ENCODE results near the gene WNT9B. TPM values are rescaled to one million over a fixed set of nuclear protein-coding genes. Genes with fewer than 3 reads are reported as not detected.

Gene WNT9B
- total and polyA plus RNA-seq, 9 of the 15 experiments (the other 6 are each of a cell fraction or from before 2014, with no cell fraction given) = not detected

GRCh38 chr17:46922804-46923635 lies 71.6 kb downstream of the WNT9B start, which contains the start of gene GOSR2 (continued):
- TF ChIP-seq, protein P1, sequence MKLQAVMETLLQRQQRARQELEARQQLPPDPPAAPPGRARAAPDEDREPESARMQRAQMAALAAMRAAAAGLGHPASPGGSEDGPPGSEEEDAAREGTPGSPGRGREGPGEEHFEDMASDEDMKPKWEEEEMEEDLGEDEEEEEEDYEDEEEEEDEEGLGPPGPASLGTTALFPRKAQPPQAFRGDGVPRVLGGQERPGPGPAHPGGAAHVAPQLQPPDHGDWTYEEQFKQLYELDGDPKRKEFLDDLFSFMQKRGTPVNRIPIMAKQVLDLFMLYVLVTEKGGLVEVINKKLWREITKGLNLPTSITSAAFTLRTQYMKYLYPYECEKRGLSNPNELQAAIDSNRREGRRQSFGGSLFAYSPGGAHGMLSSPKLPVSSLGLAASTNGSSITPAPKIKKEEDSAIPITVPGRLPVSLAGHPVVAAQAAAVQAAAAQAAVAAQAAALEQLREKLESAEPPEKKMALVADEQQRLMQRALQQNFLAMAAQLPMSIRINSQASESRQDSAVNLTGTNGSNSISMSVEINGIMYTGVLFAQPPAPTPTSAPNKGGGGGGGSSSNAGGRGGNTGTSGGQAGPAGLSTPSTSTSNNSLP (IDR thresholded peaks at IDR 0.05; ENCODE audit: borderline replicate concordance, low read depth, low read length) = no peak
- TF ChIP-seq GTF2F1 (IDR thresholded peaks at IDR 0.05; ENCODE audit: low read depth, low read length) = no peak
- TF ChIP-seq, protein P2, sequence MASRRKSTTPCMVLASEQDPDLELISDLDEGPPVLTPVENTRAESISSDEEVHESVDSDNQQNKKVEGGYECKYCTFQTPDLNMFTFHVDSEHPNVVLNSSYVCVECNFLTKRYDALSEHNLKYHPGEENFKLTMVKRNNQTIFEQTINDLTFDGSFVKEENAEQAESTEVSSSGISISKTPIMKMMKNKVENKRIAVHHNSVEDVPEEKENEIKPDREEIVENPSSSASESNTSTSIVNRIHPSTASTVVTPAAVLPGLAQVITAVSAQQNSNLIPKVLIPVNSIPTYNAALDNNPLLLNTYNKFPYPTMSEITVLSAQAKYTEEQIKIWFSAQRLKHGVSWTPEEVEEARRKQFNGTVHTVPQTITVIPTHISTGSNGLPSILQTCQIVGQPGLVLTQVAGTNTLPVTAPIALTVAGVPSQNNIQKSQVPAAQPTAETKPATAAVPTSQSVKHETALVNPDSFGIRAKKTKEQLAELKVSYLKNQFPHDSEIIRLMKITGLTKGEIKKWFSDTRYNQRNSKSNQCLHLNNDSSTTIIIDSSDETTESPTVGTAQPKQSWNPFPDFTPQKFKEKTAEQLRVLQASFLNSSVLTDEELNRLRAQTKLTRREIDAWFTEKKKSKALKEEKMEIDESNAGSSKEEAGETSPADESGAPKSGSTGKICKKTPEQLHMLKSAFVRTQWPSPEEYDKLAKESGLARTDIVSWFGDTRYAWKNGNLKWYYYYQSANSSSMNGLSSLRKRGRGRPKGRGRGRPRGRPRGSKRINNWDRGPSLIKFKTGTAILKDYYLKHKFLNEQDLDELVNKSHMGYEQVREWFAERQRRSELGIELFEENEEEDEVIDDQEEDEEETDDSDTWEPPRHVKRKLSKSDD (conservative IDR thresholded peaks at IDR 0.05; ENCODE audit: low read length) = no peak
- peak in 1 of 2 experiments; percentile 96; a peak in 2 of 4 replicates for TF ChIP-seq HDAC1 (IDR thresholded peaks at IDR 0.05)
- TF ChIP-seq FOXJ2 (tag; IDR thresholded peaks at IDR 0.05) = no peak
- peak; percentile 94 for TF ChIP-seq ETV5 (CRISPR knock-in tag; IDR thresholded peaks at IDR 0.05; ENCODE audit: low read depth)
- TF ChIP-seq BRF2 (IDR thresholded peaks at IDR 0.05; ENCODE audit: borderline replicate concordance, insufficient read depth, insufficient read length) = no peak
- no peak for TF ChIP-seq CAMTA2 (CRISPR knock-in tag; conservative IDR thresholded peaks at IDR 0.05)
- TF ChIP-seq, protein P3, sequence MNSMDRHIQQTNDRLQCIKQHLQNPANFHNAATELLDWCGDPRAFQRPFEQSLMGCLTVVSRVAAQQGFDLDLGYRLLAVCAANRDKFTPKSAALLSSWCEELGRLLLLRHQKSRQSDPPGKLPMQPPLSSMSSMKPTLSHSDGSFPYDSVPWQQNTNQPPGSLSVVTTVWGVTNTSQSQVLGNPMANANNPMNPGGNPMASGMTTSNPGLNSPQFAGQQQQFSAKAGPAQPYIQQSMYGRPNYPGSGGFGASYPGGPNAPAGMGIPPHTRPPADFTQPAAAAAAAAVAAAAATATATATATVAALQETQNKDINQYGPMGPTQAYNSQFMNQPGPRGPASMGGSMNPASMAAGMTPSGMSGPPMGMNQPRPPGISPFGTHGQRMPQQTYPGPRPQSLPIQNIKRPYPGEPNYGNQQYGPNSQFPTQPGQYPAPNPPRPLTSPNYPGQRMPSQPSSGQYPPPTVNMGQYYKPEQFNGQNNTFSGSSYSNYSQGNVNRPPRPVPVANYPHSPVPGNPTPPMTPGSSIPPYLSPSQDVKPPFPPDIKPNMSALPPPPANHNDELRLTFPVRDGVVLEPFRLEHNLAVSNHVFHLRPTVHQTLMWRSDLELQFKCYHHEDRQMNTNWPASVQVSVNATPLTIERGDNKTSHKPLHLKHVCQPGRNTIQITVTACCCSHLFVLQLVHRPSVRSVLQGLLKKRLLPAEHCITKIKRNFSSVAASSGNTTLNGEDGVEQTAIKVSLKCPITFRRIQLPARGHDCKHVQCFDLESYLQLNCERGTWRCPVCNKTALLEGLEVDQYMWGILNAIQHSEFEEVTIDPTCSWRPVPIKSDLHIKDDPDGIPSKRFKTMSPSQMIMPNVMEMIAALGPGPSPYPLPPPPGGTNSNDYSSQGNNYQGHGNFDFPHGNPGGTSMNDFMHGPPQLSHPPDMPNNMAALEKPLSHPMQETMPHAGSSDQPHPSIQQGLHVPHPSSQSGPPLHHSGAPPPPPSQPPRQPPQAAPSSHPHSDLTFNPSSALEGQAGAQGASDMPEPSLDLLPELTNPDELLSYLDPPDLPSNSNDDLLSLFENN (IDR thresholded peaks at IDR 0.05; ENCODE audit: low read depth in 2 of 2, low read length in 2 of 2) = peak in 1 of 2 experiments; percentile 74; a peak in 1 of 4 replicates
- TF ChIP-seq NCOA2 (IDR thresholded peaks at IDR 0.05; ENCODE audit: partially characterized antibody in 2 of 2) = peak in 1 of 2 experiments; percentile 100
- TF ChIP-seq, protein P4, sequence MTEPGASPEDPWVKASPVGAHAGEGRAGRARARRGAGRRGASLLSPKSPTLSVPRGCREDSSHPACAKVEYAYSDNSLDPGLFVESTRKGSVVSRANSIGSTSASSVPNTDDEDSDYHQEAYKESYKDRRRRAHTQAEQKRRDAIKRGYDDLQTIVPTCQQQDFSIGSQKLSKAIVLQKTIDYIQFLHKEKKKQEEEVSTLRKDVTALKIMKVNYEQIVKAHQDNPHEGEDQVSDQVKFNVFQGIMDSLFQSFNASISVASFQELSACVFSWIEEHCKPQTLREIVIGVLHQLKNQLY (CRISPR knock-in tag; conservative IDR thresholded peaks at IDR 0.05) = peak in 1 of 2 experiments; percentile 82; a peak in 1 of 4 replicates
- TF ChIP-seq HEY1 (CRISPR knock-in tag; IDR thresholded peaks at IDR 0.05; ENCODE audit: borderline replicate concordance) = no peak
- 0 out of 2 replicates have a peak, but pooled peaks have one; percentile 33 for TF ChIP-seq ZBTB9 (CRISPR knock-in tag; IDR thresholded peaks at IDR 0.05)

Data from K562 (cell line).